GM12878 (cell line): ENCODE data around the gene DNAH17. TPM values are rescaled to one million over a fixed set of nuclear protein-coding genes. Genes with fewer than 3 reads are reported as not detected.

Experiments
- ATAC-seq: fragments of 200-7000 bp; cut with Tn5 transposase; 3 replicates; pipeline ENCODE4 v1.9.1; 2020; ENCODE audit warnings: mild to moderate bottlenecking, moderate library complexity
- BruUV-seq: library from RNA; stranded (reverse); fragments of 400-500 nt; replicated peaks from 2 replicates; lab custom pipeline; 2021; lab: Mats Ljungman, UMichigan
- CTCF ChIA-PET: fragments of 300-600 bp; sonication (Branson Sonifier 250); formaldehyde crosslinking; extraction: SDS; loops from one replicate; lab custom pipeline; 2021; ENCODE audit warnings: inconsistent platforms; lab: Yijun Ruan, JAX
- POLR2A ChIA-PET: fragments of 350-600 bp; formaldehyde crosslinking; extraction: SDS; loops from one replicate; lab custom pipeline; 2021; ENCODE audit warnings: inconsistent platforms; lab: Charles Lee
- RAD21 ChIA-PET: fragments of 300-600 bp; sonication (Branson Sonifier 250); formaldehyde crosslinking; loops from one replicate; lab custom pipeline; 2023; ENCODE audit warnings: antibody characterized with exemption; ENCODE audit not compliant: unreplicated experiment; lab: Charles Lee
- SMC1A ChIA-PET: fragments of 300-600 bp; sonication (Branson Sonifier 250); formaldehyde crosslinking; loops from one replicate; lab custom pipeline; 2023; ENCODE audit not compliant: unreplicated experiment, uncharacterized antibody; lab: Charles Lee
- DNase-seq: peaks from one replicate; pipeline ENCODE4 v3.0.0-alpha.2; 2011; ENCODE audit warnings: low read depth, low spot score
- FAIRE-seq: peaks from 3 replicates; lab custom pipeline; 2011; peaks lifted over from hg19 to GRCh38; lab: Jason Lieb, UNC
- H2AFZ ChIP-seq: 2 replicates; pipeline ENCODE4 v1.6.0; 2011; ENCODE audit warnings: low read depth, low read length, control low read depth; ENCODE audit not compliant: control insufficient read depth
- H3K27ac ChIP-seq: 2 replicates; pipeline ENCODE4 v1.5.1; 2011; ENCODE audit warnings: control low read depth; ENCODE audit not compliant: control insufficient read depth, insufficient read depth
- H3K27me3 ChIP-seq, 2 experiments: replicated peaks in 1 of 2; 2 replicates each; pipeline versions ENCODE4 v1.6.0 to v1.6.1; 2011; ENCODE audit warnings: low read length in 1 of 2; ENCODE audit not compliant: control insufficient read depth in 2 of 2, insufficient read depth in 2 of 2
- H3K36me3 ChIP-seq, 2 experiments: 2 replicates each; pipeline ENCODE4 v1.5.1; 2011; ENCODE audit warnings: low read length in 1 of 2; ENCODE audit not compliant: control insufficient read depth in 2 of 2, insufficient read depth in 2 of 2
- H3K4me1 ChIP-seq: 2 replicates; pipeline ENCODE4 v1.6.1; 2011; ENCODE audit warnings: mild to moderate bottlenecking, low read length, moderate library complexity, mixed read lengths; ENCODE audit not compliant: control insufficient read depth, insufficient read depth
- H3K4me2 ChIP-seq: 2 replicates; pipeline ENCODE4 v1.6.0; 2011; ENCODE audit warnings: control low read depth; ENCODE audit not compliant: control insufficient read depth, insufficient read depth
- H3K4me3 ChIP-seq: fragments of 200-600 bp; sonication (generic); 2 replicates; pipeline ENCODE4 v1.5.1; 2016
- H3K79me2 ChIP-seq: 2 replicates; pipeline ENCODE4 v1.6.0; 2011; ENCODE audit warnings: low read length; ENCODE audit not compliant: control insufficient read depth, insufficient read depth
- H3K9ac ChIP-seq: 2 replicates; pipeline ENCODE4 v1.8.0; 2011; ENCODE audit warnings: low read length, control low read depth, mixed read lengths; ENCODE audit not compliant: control insufficient read depth, insufficient read depth
- H3K9me3 ChIP-seq: replicated peaks from 3 replicates; pipeline ENCODE4 v1.5.1; 2011; ENCODE audit warnings: mild to moderate bottlenecking, low read length; ENCODE audit not compliant: control insufficient read depth, insufficient read depth
- H4K20me1 ChIP-seq: 2 replicates; pipeline ENCODE4 v1.6.0; 2011; ENCODE audit not compliant: control insufficient read depth, insufficient read depth
- ATF7 ChIP-seq: fragments of 450-650 bp; IDR thresholded peaks from 2 replicates; pipeline ENCODE4 v1.6.1; 2016; ENCODE audit warnings: low read depth, mild to moderate bottlenecking
- CHD4 ChIP-seq: fragments of 200-600 bp; sonication (generic); IDR thresholded peaks from 2 replicates; pipeline ENCODE4 v1.6.1; 2016; ENCODE audit warnings: mild to moderate bottlenecking
- CREM ChIP-seq: IDR thresholded peaks from 2 replicates; pipeline ENCODE4 v1.6.1; 2014; ENCODE audit warnings: antibody characterized with exemption, low read depth
- E2F8 ChIP-seq: fragments of 450-650 bp; IDR thresholded peaks from 2 replicates; pipeline ENCODE4 v1.6.1; 2018; ENCODE audit warnings: mild to moderate bottlenecking, low read depth, moderate library complexity; ENCODE audit not compliant: partially characterized antibody
- IKZF2 ChIP-seq, 2 experiments: fragments of 450-650 bp; IDR thresholded peaks; 2 replicates each; pipeline ENCODE4 v1.6.1; 2017; ENCODE audit warnings: mild to moderate bottlenecking in 2 of 2, moderate library complexity in 2 of 2
- IRF4 ChIP-seq: IDR thresholded peaks from 2 replicates; pipeline ENCODE4 v1.6.1; 2011; ENCODE audit warnings: low read depth, low read length
- JUNB ChIP-seq: IDR thresholded peaks from 2 replicates; pipeline ENCODE4 v1.6.1; 2016; ENCODE audit warnings: antibody characterized with exemption, mild to moderate bottlenecking
- LARP7 ChIP-seq: fragments of 450-650 bp; IDR thresholded peaks from 2 replicates; pipeline ENCODE4 v1.6.1; 2017; ENCODE audit warnings: mild to moderate bottlenecking
- MXI1 ChIP-seq: fragments of 150-350 bp; IDR thresholded peaks from 2 replicates; pipeline ENCODE4 v1.6.1; 2011; ENCODE audit warnings: low read depth, mild to moderate bottlenecking, inconsistent platforms, low read length, improper control_type of control experiment
- NKRF ChIP-seq: fragments of 450-650 bp; conservative IDR thresholded peaks from 2 replicates; pipeline ENCODE4 v1.6.1; 2017; ENCODE audit warnings: mild to moderate bottlenecking, moderate library complexity
- PBX3 ChIP-seq: IDR thresholded peaks from 2 replicates; pipeline ENCODE4 v1.6.1; 2011; ENCODE audit warnings: mild to moderate bottlenecking, low read depth, low read length, moderate library complexity; ENCODE audit not compliant: insufficient replicate concordance
- POLR2AphosphoS2 ChIP-seq: IDR thresholded peaks from 2 replicates; pipeline ENCODE4 v1.6.1; 2011; ENCODE audit warnings: low read depth, mild to moderate bottlenecking, low read length, improper control_type of control experiment, moderate library complexity
- RB1 ChIP-seq: fragments of 450-650 bp; formaldehyde crosslinking; IDR thresholded peaks from 2 replicates; pipeline ENCODE4 v1.6.1; 2017; ENCODE audit warnings: mild to moderate bottlenecking, borderline replicate concordance
- TCF7 ChIP-seq: IDR thresholded peaks from 2 replicates; pipeline ENCODE4 v1.6.1; 2014; ENCODE audit warnings: antibody characterized with exemption, borderline replicate concordance
- WRNIP1 ChIP-seq: IDR thresholded peaks from 2 replicates; pipeline ENCODE4 v1.6.1; 2011; ENCODE audit warnings: low read depth, low read length, improper control_type of control experiment, borderline replicate concordance
- ZZZ3 ChIP-seq: IDR thresholded peaks from 2 replicates; pipeline ENCODE4 v1.6.1; 2011; ENCODE audit warnings: low read depth; ENCODE audit not compliant: control insufficient read depth, insufficient read length
- WGBS: methylation state at CpG from one replicate; pipeline ENCODE4 v1.1.6; 2016; ENCODE audit warnings: low lambda C conversion rate; ENCODE audit not compliant: insufficient replicate concordance, insufficient coverage; ENCODE audit errors: missing lambda C conversion rate; 5-methylcytosine and 5-hydroxymethylcytosine counted together
- in situ Hi-C: fragments of 300-500 bp; cut with MboI; formaldehyde crosslinking; loops from 9 replicates; pipeline ENCODE4 v1.14.3; 2018; ENCODE audit warnings: mixed read lengths
- intact Hi-C: fragments of 100-400 bp; cut with micrococcal nuclease; formaldehyde crosslinking; loops from one replicate; pipeline ENCODE4 v1.14.2; 2022; ENCODE audit not compliant: unreplicated experiment
- polyA plus RNA-seq, 11 experiments: library from polyadenylated mRNA; depleted of rRNA in 4 of 11; unstranded in 6 of 11; stranded (reverse) in 5 of 11; fragments of >200 nt; fragmentation: Nextera tagmentation in 4 of 11; fragmentation: Illumina TruSeq in 1 of 11; extraction: Ambion mirVana in 4 of 11; extraction: Trizol in 1 of 11; gene quantifications; 1 replicate in 1 of 11; 2 replicates in 10 of 11; pipeline versions ENCODE4 v1.2.1 to v1.2.3, GENCODE V29; 2011 to 2016; ENCODE audit warnings: inconsistent platforms in 2 of 11, missing spikeins in 2 of 11, low read depth in 1 of 11
- total RNA-seq, 4 experiments: library from RNA; depleted of rRNA in 3 of 4; stranded (reverse); fragments of >200 nt in 3 of 4; fragmentation: Illumina TruSeq in 1 of 4; extraction: Trizol in 1 of 4; gene quantifications; 2 replicates each; pipeline versions ENCODE4 v1.2.1 to v1.2.3, GENCODE V29; 2013 to 2021
- TF ChIP-seq, protein P1 (sequence below): fragments of 450-650 bp; IDR thresholded peaks from 2 replicates; pipeline ENCODE4 v1.6.1; 2018; ENCODE audit warnings: borderline replicate concordance, mild to moderate bottlenecking; ENCODE audit not compliant: partially characterized antibody

DNAH17 gene
- total and polyA plus RNA-seq, 10 of the 15 experiments (the other 5 are each of a cell fraction or from before 2014, with no cell fraction given): 0.16 to 2.9 (median 0.56) TPM

GRCh38 chr17:78393575-78393974 lies 183.6 kb downstream of the DNAH17 start:
- no peak overlapping the region for H2AFZ ChIP-seq
- SMC1A ChIA-PET: no interaction called here
- no peaks in the 10 kb centered on the region; the same call in none of the 2 replicates for H4K20me1 ChIP-seq
- CTCF ChIA-PET: interaction anchor here (1.2 kb wide), 1 partner anchor 8 kb away, joined by 3 read pairs; no protein-coding TSS in a partner anchor
- no peak for TF ChIP-seq WRNIP1
- no peak for TF ChIP-seq NKRF
- no peak for TF ChIP-seq POLR2AphosphoS2
- TF ChIP-seq MXI1: no peak
- TF ChIP-seq RB1: no peak
- TF ChIP-seq PBX3: no peak
- TF ChIP-seq CREM: no peak
- TF ChIP-seq JUNB: no peak
- TF ChIP-seq ZZZ3: no peak
- no peak for TF ChIP-seq TCF7
- no peak for TF ChIP-seq CHD4
- no peak for TF ChIP-seq IRF4
- no peak for TF ChIP-seq LARP7
- TF ChIP-seq, protein P1, sequence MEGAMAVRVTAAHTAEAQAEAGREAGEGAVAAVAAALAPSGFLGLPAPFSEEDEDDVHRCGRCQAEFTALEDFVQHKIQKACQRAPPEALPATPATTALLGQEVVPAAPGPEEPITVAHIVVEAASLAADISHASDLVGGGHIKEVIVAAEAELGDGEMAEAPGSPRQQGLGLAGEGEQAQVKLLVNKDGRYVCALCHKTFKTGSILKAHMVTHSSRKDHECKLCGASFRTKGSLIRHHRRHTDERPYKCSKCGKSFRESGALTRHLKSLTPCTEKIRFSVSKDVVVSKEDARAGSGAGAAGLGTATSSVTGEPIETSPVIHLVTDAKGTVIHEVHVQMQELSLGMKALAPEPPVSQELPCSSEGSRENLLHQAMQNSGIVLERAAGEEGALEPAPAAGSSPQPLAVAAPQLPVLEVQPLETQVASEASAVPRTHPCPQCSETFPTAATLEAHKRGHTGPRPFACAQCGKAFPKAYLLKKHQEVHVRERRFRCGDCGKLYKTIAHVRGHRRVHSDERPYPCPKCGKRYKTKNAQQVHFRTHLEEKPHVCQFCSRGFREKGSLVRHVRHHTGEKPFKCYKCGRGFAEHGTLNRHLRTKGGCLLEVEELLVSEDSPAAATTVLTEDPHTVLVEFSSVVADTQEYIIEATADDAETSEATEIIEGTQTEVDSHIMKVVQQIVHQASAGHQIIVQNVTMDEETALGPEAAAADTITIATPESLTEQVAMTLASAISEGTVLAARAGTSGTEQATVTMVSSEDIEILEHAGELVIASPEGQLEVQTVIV: no peak
- TF ChIP-seq IKZF2 (IDR thresholded peaks at IDR 0.05): no peak
- no peak for TF ChIP-seq E2F8
- no peak for TF ChIP-seq ATF7
- TF ChIP-seq, all 136 proteins: peak for 0
- H3K27me3 ChIP-seq: no peaks in the 10 kb centered on the region
- H3K4me2 ChIP-seq: no peak overlapping the region
- ChIA-PET POLR2A (no interaction called here), RAD21 (no interaction called here)
- 76% methylated on average over 4 of the region's 4 CpGs for WGBS
- intact Hi-C loops (no loop called here), in situ Hi-C loops (no loop called here)
- no peak overlapping the region for H3K4me3 ChIP-seq
- H3K27ac ChIP-seq: no peak overlapping the region
- H3K9ac ChIP-seq: no peak overlapping the region
- no TSS peak for BruUV-seq
- DNase-seq (no peak), FAIRE-seq (no peak), ATAC-seq (no peak)
- H3K79me2 ChIP-seq: peaks cover 42% of the 10 kb centered on the region
- peaks cover 21 to 32% of the 10 kb centered on the region in 2 experiments for H3K36me3 ChIP-seq
- peaks cover 33% of the 10 kb centered on the region for H3K4me1 ChIP-seq
- no peaks in the 10 kb centered on the region for H3K9me3 ChIP-seq
